GM20000 (cell line): Measurements from ENCODE around the gene CORO2B.
A peak's percentile ranks its signal among the peaks of the same experiment; 100 is the strongest.
"Not testable (repeated sequence)": the region's sequence is repeated elsewhere in the genome, so short reads cannot be mapped to it uniquely, and the experiment has no call there.

Experiments
- DNase-seq: peaks from one replicate; pipeline ENCODE4 v3.0.0; 2012; ENCODE audit warnings: low spot score
- CTCF ChIP-seq: IDR thresholded peaks from 2 replicates; pipeline ENCODE4 v1.5.1; 2012; ENCODE audit warnings: mild to moderate bottlenecking, control low read depth; ENCODE audit errors: extremely low read depth, missing control alignments

CORO2B gene

GRCh38 chr15:68644083-68644904 is 65.5 kb downstream of the CORO2B start:
- TF ChIP-seq CTCF, result no peak
- DNase-seq, result no peak

GRCh38 chr15:68644996-68645395 is 66.2 kb downstream of the CORO2B start:
- TF ChIP-seq CTCF, result no peak

GRCh38 chr15:68646156-68646555 is 67.4 kb downstream of the CORO2B start:
- TF ChIP-seq CTCF, result no peak
- no peak for DNase-seq

More at GRCh38 chr15:68644996-68645395, 66.2 kb downstream of the CORO2B start:
- no peak for DNase-seq

GRCh38 chr15:68646696-68647095 is 67.9 kb downstream of the CORO2B start:
- no peak for TF ChIP-seq CTCF
- no peak for DNase-seq

GRCh38 chr15:68647361-68647760 is 68.6 kb downstream of the CORO2B start:
- not testable (repeated sequence) for DNase-seq

GRCh38 chr15:68650901-68651709 is 72.3 kb downstream of the CORO2B start:
- peak; percentile 62 for DNase-seq

GRCh38 chr15:68651916-68652525 is 73.2 kb downstream of the CORO2B start:
- no peak for TF ChIP-seq CTCF
- no peak for DNase-seq

More at GRCh38 chr15:68650901-68651709, 72.3 kb downstream of the CORO2B start:
- peak; percentile 73 for TF ChIP-seq CTCF
